ENCODE measurements around the gene C16orf92.
A peak's percentile ranks its signal among the peaks of the same experiment; 100 is the strongest.

C16orf92 gene

GRCh38 chr16:30060836-30061554 lies 38.0 kb downstream of the C16orf92 start:
- no peak for DNase-seq (ENCODE audit: low read depth)

GRCh38 chr16:30063278-30063892 lies 40.4 kb downstream of the C16orf92 start:
- no peak for DNase-seq (ENCODE audit: low read depth)

- DNase-seq (ENCODE audit: low read depth): peak; percentile 52
Observed at GRCh38 chr16:30063893-30064728, 41.1 kb downstream of the C16orf92 start.

GRCh38 chr16:30064729-30065101 lies 41.7 kb downstream of the C16orf92 start:
- no peak for DNase-seq (ENCODE audit: low read depth)

GRCh38 chr16:30065102-30065942 lies 42.3 kb downstream of the C16orf92 start, which contains the start of gene ALDOA:
Gene ALDOA, plus strand, starts transcription at chr16:30065760. Its CDS starts 1,138 bp downstream, at chr16:30066898.
- peak; percentile 92 for DNase-seq (ENCODE audit: low read depth)

- peak; percentile 32 for DNase-seq (ENCODE audit: low read depth)
Observed at GRCh38 chr16:30065943-30066760, 43.2 kb downstream of the C16orf92 start.

GRCh38 chr16:30066761-30067583 lies 44.0 kb downstream of the C16orf92 start:
- DNase-seq (ENCODE audit: low read depth): no peak

- no peak for DNase-seq (ENCODE audit: low read depth)
Observed at GRCh38 chr16:30067584-30067916, 44.6 kb downstream of the C16orf92 start.

- no peak for DNase-seq (ENCODE audit: low read depth)
Observed at GRCh38 chr16:30068333-30068732, 45.3 kb downstream of the C16orf92 start.

- DNase-seq (ENCODE audit: low read depth): no peak
Observed at GRCh38 chr16:30068750-30069610, 46.0 kb downstream of the C16orf92 start.

- DNase-seq (ENCODE audit: low read depth): no peak
Observed at GRCh38 chr16:30069611-30070462, 46.8 kb downstream of the C16orf92 start.

GRCh38 chr16:30070490-30070889 lies 47.5 kb downstream of the C16orf92 start:
- DNase-seq (ENCODE audit: low read depth): no peak
